K562 (cell line): ENCODE results near the gene NKAIN4. TPM values are rescaled to one million over a fixed set of nuclear protein-coding genes. Genes with fewer than 3 reads are reported as not detected.

Source experiments
- C11orf30 ChIP-seq: fragments of 450-650 bp; IDR thresholded peaks from 2 replicates; pipeline ENCODE4 v1.6.1; 2016; ENCODE audit warnings: low read depth, mild to moderate bottlenecking
- LARP7 ChIP-seq: fragments of 450-650 bp; IDR thresholded peaks from 2 replicates; pipeline ENCODE4 v1.6.1; 2016
- STAT5A ChIP-seq: IDR thresholded peaks from 2 replicates; pipeline ENCODE4 v1.6.1; 2012; ENCODE audit warnings: low read length, inconsistent platforms, borderline replicate concordance
- TARDBP ChIP-seq: fragments of 450-650 bp; IDR thresholded peaks from 2 replicates; pipeline ENCODE4 v1.6.1; 2016
- TCFL5 ChIP-seq: fragments of 250-450 bp; sonication (Bioruptor Pico); conservative IDR thresholded peaks from 2 replicates; pipeline ENCODE4 v1.6.1; 2021; ENCODE audit warnings: mild to moderate bottlenecking, moderate library complexity, matching md5 sums
- TRIM25 ChIP-seq: fragments of 450-650 bp; IDR thresholded peaks from 2 replicates; pipeline ENCODE4 v1.7.0; 2016; ENCODE audit warnings: borderline replicate concordance
- YY1 ChIP-seq, 3 experiments: IDR thresholded peaks; 2 replicates each; pipeline ENCODE4 v1.6.1; 2011; ENCODE audit warnings: low read length in 2 of 3, mild to moderate bottlenecking in 2 of 3, moderate library complexity in 2 of 3, borderline replicate concordance in 1 of 3, control low read depth in 1 of 3, low read depth in 1 of 3; ENCODE audit not compliant: insufficient read depth in 3 of 3, insufficient replicate concordance in 2 of 3, control insufficient read depth in 1 of 3, insufficient read length in 1 of 3; ENCODE audit errors: extremely low read depth in 1 of 3
- ZBTB33 ChIP-seq: sonication (generic); formaldehyde crosslinking; IDR thresholded peaks from 2 replicates; pipeline ENCODE4 v1.8.1; 2023; ENCODE audit warnings: mild to moderate bottlenecking, missing genetic modification reagents
- ZC3H11A ChIP-seq: IDR thresholded peaks from 2 replicates; pipeline ENCODE4 v1.6.1; 2012; ENCODE audit warnings: low read depth, low read length, improper control_type of control experiment
- ZNF274 ChIP-seq: IDR thresholded peaks from 2 replicates; pipeline ENCODE4 v1.6.1; 2011; ENCODE audit warnings: low read depth, mild to moderate bottlenecking, low read length, moderate library complexity, borderline replicate concordance
- polyA plus RNA-seq, 8 experiments: library from polyadenylated mRNA; depleted of rRNA in 4 of 8; stranded (reverse) in 5 of 8; unstranded in 3 of 8; fragments of >200 nt; fragmentation: Nextera tagmentation in 2 of 8; fragmentation: Illumina TruSeq in 1 of 8; extraction: Ambion mirVana in 2 of 8; extraction: Trizol in 1 of 8; gene quantifications; 2 replicates each; pipeline versions ENCODE4 v1.2.1 to v1.2.3, GENCODE V29; 2011 to 2014; ENCODE audit warnings: inconsistent platforms in 1 of 8, missing spikeins in 1 of 8
- total RNA-seq, 7 experiments: library from RNA; depleted of rRNA in 6 of 7; stranded (reverse); fragments of >200 nt in 6 of 7; fragmentation: Illumina TruSeq in 2 of 7; extraction: Trizol in 2 of 7; gene quantifications; 2 replicates each; pipeline versions ENCODE4 v1.2.1 to v1.2.3, GENCODE V29; 2011 to 2021; ENCODE audit warnings: low replicate concordance in 1 of 7

Gene NKAIN4
- total and polyA plus RNA-seq, 9 of the 15 experiments (the other 6 are each of a cell fraction or from before 2014, with no cell fraction given) = not detected

- 0 out of 2 replicates have a peak, but pooled peaks have one; percentile 27 for TF ChIP-seq ZBTB33 (CRISPR knock-in tag)
- TF ChIP-seq YY1 (IDR thresholded peaks at IDR 0.05; ENCODE audit: borderline replicate concordance in 1 of 3, control insufficient read depth in 1 of 3, extremely low read depth in 1 of 3, insufficient read depth in 3 of 3, insufficient read length in 1 of 3, insufficient replicate concordance in 2 of 3, low read depth in 1 of 3, low read length in 2 of 3) = no peak
- no peak for TF ChIP-seq TARDBP
- no peak for TF ChIP-seq TRIM25
- no peak for TF ChIP-seq TCFL5 (CRISPR knock-in tag)
- 0 out of 2 replicates have a peak, but pooled peaks have one; percentile 34 for TF ChIP-seq C11orf30
- TF ChIP-seq ZNF274 = no peak
- TF ChIP-seq STAT5A = no peak
- no peak for TF ChIP-seq ZC3H11A
- TF ChIP-seq LARP7 = no peak
These were observed 10.3 kb upstream of the NKAIN4 start (continued) for GRCh38 chr20:63264519-63264918.
